ENCODE measurements around the gene LY86.

GRCh38 chr6:6681075-6681849 is 92.7 kb downstream of the LY86 start:
- TF ChIP-seq, protein P1, sequence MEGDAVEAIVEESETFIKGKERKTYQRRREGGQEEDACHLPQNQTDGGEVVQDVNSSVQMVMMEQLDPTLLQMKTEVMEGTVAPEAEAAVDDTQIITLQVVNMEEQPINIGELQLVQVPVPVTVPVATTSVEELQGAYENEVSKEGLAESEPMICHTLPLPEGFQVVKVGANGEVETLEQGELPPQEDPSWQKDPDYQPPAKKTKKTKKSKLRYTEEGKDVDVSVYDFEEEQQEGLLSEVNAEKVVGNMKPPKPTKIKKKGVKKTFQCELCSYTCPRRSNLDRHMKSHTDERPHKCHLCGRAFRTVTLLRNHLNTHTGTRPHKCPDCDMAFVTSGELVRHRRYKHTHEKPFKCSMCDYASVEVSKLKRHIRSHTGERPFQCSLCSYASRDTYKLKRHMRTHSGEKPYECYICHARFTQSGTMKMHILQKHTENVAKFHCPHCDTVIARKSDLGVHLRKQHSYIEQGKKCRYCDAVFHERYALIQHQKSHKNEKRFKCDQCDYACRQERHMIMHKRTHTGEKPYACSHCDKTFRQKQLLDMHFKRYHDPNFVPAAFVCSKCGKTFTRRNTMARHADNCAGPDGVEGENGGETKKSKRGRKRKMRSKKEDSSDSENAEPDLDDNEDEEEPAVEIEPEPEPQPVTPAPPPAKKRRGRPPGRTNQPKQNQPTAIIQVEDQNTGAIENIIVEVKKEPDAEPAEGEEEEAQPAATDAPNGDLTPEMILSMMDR (IDR thresholded peaks at IDR 0.05): no peak
- no peak for TF ChIP-seq POLR2A (IDR thresholded peaks at IDR 0.05)

Data from uterus (tissue), 2 donors.